Activated effector memory CD4-positive, alpha-beta T cell treated with anti-CD3 and anti-CD28 coated beads, Interleukin-2, amount 50 U/mL, for 16 hours (primary cell): ENCODE data around the gene HTR3B.

Experiments
- DNase-seq: peaks from one replicate; pipeline ENCODE4 v3.0.0-alpha.2; 2020

HTR3B gene

DNA sequence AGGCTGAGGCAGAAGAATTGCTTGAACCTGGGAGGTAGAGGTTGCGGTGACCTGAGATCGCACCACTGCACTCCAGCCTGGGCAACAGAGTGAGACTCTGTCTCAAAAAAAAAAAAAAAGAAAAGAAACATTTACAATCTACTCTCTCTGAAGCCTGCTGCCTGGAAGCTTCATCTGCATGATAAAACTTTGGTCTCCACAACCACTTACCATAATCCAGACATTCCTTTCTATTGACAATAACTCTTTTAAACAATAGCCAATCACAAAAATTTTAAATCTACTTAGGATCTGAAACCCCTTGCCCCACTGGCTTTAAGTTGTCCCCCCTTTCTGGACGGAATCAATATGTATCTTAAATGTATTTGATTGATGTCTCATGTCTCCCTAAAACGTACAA, 45.3 kb downstream of the HTR3B start:
- no peak for DNase-seq

GRCh38 chr11:113951537-113951936, 46.9 kb downstream of the HTR3B start:
- no peak for DNase-seq

DNA sequence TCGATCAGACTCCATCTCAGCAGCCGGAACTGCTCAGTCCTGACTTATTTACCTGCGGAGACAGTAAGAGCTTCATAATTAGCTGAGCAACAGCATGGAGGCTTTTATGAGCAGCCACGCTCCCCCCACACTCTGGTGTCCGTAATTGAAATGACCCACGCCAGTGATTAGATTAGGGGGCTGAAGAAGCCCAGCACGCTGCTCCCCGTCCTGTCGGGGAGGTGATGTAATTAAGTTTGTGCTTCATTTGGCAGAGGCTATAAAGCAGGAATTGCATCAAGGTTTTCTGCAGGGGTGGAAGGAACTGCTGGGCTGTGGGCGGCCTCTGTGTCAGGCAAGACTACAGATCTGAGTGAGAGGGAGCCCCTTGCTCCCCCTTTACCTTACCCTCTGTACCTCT, 47.5 kb downstream of the HTR3B start:
- no peak for DNase-seq

DNA sequence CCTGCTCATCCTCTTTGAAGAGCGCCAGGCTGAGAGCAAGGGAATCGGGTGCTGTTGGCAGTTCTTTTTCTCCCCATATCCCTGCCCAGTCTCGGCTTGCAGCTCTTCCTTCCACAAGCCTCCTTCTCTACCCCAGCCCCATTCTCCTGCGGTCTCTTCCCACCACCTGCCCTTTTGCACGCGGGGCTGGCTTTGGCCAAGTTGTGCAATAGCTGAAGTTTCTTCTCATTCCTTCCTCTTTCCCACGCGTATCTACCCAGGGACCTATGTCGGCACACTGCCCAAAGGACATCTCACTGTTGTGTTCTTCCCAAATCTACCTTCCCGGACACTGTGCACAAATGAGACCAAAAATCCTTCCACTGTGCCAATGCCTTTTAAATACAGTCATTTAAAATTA, 48.0 kb downstream of the HTR3B start:
- no peak for DNase-seq

GRCh38 chr11:113954235-113954634, 49.6 kb downstream of the HTR3B start:
- no peak for DNase-seq

- no peak for DNase-seq
These were observed 52.4 kb downstream of the HTR3B start for GRCh38 chr11:113956986-113957385.

DNA sequence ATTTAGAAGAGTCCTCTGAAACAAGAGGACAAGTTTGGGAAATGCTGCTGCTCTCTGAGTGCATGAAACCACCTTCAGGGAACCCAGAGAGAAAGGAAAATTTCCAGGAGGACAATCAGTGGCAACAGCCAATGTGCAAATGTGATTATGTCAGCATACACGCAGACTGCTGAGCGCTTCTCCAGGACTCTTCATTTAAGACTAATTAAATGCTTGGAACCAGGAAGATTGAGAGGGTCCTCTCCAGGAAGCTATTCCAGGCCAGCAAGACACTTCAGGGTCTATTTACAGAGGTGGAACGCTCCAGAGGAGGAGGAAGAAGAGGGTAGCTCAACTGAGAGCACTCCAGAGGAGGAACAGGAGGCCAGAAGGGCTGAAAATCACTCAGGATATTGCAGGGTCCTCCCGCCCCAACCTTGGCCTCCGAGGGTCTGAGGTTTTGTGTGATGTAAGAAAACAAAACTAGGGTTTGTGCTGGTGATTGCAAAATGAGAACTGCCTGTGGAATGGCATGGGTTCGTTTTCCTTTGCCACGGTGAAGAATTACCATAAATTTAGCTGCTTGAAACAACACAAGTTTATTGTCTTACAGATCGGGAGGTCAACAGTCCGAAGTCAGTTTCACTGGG, 56.2 kb downstream of the HTR3B start:
- no peak for DNase-seq

- DNase-seq = no peak
These were observed 62.8 kb downstream of the HTR3B start for GRCh38 chr11:113967361-113967760.

DNA sequence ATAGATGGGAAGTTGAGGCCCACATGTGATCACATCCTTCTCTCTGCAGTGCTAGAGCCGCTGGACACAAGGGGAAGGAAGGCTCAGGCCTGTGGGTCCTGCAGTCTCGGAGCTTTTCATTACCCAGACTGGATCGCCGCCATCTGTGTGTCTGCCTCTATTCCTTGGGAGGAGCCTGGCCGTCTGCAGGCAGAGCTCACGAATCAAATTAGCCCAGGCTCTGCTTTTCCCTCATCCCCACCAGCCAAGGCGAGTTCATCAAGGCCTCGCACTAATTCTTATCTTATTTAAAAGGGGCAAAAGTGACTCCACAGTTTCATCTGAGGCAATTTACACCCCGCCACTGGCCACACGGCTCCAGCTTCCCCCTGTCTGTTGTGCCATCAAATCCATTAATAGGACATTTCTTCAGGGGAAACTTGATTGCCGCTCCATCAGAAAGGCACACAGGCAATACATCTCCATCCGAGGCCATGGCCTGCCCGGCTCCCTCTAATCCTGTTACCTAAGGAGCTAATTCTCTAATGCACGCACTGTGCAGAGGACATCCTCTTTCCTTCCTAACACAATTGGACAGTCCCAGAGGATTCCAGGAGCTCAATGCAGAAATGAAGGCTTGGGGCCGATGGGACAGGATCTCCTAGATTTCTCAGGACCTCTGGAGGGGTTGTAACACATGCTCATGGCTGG, 67.1 kb downstream of the HTR3B start:
- peak; percentile 33 for DNase-seq

DNA sequence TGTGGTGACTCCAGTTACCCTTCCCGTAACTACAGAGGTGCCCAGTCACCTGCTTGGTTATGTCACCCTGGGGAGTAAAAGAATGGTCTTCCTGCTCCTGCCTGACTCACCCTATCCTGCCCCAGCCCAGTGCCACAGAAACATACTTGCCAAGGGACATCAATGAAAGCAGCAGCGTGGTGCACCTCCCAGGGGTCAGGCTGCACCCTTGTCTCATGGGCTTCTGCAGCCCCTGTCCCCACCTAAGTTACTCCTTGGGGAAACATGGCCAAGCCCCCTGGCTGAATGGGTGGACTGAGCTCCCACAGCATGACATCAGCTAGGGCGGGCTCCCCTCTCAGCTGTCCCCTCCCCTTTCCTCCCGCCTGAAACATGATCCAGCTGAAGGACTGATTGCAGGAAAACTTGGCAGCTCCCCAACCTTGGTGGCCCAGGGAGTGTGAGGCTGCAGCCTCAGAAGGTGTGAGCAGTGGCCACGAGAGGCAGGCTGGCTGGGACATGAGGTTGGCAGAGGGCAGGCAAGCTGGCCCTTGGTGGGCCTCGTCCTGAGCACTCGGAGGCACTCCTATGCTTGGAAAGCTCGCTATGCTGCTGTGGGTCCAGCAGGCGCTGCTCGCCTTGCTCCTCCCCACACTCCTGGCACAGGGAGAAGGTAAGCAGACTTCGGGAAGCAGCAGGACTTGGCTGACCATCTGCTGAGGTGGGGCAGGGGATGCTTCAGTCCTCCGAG, 70.3 kb downstream of the HTR3B start, which contains the start of gene HTR3A:
Gene HTR3A (plus strand): TSS at position 368 of the 730 bp plus-strand sequence. CDS start 218 bp downstream, at position 586.
- DNase-seq = peak; percentile 41

DNA sequence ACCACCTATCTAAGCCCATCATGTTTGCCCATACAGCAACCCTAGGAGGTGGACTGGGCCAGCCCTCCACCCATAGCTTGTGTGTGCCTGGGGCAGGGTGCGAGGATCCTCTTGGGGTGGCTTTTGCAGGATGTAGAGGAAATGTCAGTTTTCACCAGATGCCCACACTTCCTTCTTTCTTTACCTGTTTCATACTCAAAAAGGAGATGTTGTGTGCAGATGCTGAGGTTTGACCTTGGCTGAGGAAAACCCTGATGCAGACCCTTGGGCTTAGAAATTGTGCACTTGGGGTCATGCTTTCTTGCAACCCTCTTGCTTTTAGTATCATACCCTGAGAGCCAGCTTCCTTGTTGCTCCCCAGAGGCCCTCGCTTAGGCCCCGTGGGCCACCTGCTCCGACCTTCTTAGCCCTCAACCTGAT, 72.5 kb downstream of the HTR3B start:
- peak; percentile 24 for DNase-seq

DNA sequence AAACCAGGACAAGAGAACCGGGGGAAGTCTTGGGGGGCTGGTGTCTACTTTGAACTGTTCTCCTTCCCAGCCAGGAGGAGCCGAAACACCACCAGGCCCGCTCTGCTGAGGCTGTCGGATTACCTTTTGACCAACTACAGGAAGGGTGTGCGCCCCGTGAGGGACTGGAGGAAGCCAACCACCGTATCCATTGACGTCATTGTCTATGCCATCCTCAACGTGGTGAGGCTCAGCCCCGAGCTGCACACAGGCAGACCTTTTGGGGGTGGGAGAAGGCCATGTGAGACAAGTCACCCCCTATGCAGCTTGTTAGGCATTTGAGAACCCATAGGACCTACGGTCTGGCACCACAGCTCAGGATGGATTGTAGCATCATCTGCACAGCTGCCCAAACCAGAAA, 73.1 kb downstream of the HTR3B start:
- peak; percentile 53 for DNase-seq

DNA sequence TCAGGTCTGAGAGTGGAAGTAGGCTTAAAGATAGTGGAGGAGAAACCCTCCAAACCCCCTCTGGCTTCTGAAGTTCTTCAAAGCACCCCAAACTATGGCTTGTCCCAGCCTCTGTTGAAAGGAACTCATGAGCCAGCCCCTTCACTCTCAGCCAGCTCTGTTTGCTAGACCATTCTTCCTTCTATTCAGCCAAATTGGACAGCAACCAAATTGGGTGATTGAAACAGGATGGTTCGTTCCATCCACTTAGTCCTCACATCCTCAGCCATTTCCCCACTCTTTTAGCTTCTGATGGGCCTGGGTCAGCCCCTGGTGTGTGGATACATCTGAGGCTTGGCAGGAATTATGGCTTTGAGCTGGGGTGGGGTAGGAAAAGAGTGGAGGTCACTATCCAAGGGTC, 74.8 kb downstream of the HTR3B start:
- no peak for DNase-seq

DNA sequence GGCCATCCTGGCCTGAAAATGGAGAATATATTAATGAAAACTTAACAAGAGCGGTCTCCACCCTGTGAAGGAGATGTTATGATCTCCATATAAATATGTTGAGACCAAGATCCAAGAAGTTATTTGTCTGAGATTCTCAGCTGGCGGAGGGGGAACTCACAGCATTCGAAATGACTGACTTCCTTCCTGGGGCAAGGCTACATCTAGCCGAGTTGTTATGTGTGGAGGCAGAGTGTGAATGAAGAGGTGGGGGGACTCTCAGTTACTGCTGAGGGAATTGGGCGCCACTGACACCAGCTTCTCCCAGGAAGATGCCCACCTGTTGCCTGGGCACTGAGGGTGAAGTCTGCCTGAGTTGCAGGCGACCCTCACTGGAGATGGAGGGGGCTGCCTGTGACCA, 76.2 kb downstream of the HTR3B start:
- DNase-seq = no peak

GRCh38 chr11:113982306-113982705, 77.7 kb downstream of the HTR3B start:
- no peak for DNase-seq

- no peak for DNase-seq
These were observed 80.2 kb downstream of the HTR3B start for GRCh38 chr11:113984781-113985180.

- peak; percentile 27 for DNase-seq
These were observed 81.3 kb downstream of the HTR3B start for GRCh38 chr11:113985906-113986305.

GRCh38 chr11:113986351-113987140, 82.0 kb downstream of the HTR3B start:
- peak; percentile 39 for DNase-seq

DNA sequence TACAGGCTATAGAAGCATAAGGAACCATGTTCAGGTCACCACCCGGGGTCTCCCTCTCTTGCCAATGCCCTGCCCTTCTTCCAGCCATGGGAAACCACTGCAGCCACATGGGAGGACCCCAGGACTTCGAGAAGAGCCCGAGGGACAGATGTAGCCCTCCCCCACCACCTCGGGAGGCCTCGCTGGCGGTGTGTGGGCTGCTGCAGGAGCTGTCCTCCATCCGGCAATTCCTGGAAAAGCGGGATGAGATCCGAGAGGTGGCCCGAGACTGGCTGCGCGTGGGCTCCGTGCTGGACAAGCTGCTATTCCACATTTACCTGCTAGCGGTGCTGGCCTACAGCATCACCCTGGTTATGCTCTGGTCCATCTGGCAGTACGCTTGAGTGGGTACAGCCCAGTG, 84.8 kb downstream of the HTR3B start:
- DNase-seq = no peak

DNA sequence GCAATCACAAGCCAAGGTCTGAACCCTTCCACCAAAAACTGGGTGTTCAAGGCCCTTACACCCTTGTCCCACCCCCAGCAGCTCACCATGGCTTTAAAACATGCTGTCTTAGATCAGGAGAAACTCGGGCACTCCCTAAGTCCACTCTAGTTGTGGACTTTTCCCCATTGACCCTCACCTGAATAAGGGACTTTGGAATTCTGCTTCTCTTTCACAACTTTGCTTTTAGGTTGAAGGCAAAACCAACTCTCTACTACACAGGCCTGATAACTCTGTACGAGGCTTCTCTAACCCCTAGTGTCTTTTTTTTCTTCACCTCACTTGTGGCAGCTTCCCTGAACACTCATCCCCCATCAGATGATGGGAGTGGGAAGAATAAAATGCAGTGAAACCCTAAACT, 85.3 kb downstream of the HTR3B start:
- no peak for DNase-seq

GRCh38 chr11:113991170-113991569, 86.6 kb downstream of the HTR3B start:
- DNase-seq = no peak

- no peak for DNase-seq
These were observed 87.3 kb downstream of the HTR3B start for GRCh38 chr11:113991718-113992458.
